GM12873 (cell line): Measurements from ENCODE around the gene SPSB1.

Experiments
- CTCF ChIP-seq: IDR thresholded peaks from 2 replicates; pipeline ENCODE4 v1.5.1; 2012; ENCODE audit warnings: low read depth, mild to moderate bottlenecking, moderate library complexity, low read length, control low read depth; ENCODE audit not compliant: insufficient read depth; ENCODE audit errors: missing control alignments

Gene SPSB1

GRCh38 chr1:9378801-9379200 is 86.1 kb downstream of the SPSB1 start:
- peak; percentile 8 for TF ChIP-seq CTCF

- TF ChIP-seq CTCF, result no peak
Observed at GRCh38 chr1:9380711-9381110, 88.0 kb downstream of the SPSB1 start.

- no peak for TF ChIP-seq CTCF
Observed at GRCh38 chr1:9382643-9383491, 90.2 kb downstream of the SPSB1 start.

- TF ChIP-seq CTCF, result no peak
Observed at GRCh38 chr1:9384128-9384527, 91.4 kb downstream of the SPSB1 start.

GRCh38 chr1:9384751-9385245 is 92.1 kb downstream of the SPSB1 start:
- no peak for TF ChIP-seq CTCF

- TF ChIP-seq CTCF, result no peak
Observed at GRCh38 chr1:9385801-9386573, 93.3 kb downstream of the SPSB1 start.
